Measurements from ENCODE around the gene GULP1.

- TF ChIP-seq POLR2A (IDR thresholded peaks at IDR 0.05; ENCODE audit: low read length), result no peak
- no peak for TF ChIP-seq GATA1 (IDR thresholded peaks at IDR 0.05; ENCODE audit: low read depth, low read length)
These were observed 6.3 kb downstream of the GULP1 start for GRCh38 chr2:188297978-188298377.

Measured in erythroblast (primary cell).